A549 (cell line): Measurements from ENCODE around the gene RBM26.

Experiments used
- BCL3 ChIP-seq: fragments of >200 bp; sonication (Bioruptor Twin); formaldehyde crosslinking; IDR thresholded peaks from 3 replicates; pipeline ENCODE4 v1.6.1; 2016
- CHD2 ChIP-seq: fragments of 150-350 bp; IDR thresholded peaks from 2 replicates; pipeline ENCODE4 v1.6.1; 2014; ENCODE audit warnings: low read length; ENCODE audit not compliant: partially characterized antibody
- CTCF ChIP-seq: fragments of >200 bp; sonication (Bioruptor Twin); formaldehyde crosslinking; IDR thresholded peaks from 3 replicates; pipeline ENCODE4 v1.5.1; 2016
- HDAC2 ChIP-seq: fragments of 200-600 bp; sonication (generic); IDR thresholded peaks from 2 replicates; pipeline ENCODE4 v1.6.1; 2016
- MAX ChIP-seq: IDR thresholded peaks from 2 replicates; pipeline ENCODE4 v1.6.1; 2012
- PBX3 ChIP-seq: IDR thresholded peaks from 2 replicates; pipeline ENCODE4 v1.6.1; 2012
- PHF8 ChIP-seq: fragments of 200-600 bp; sonication (generic); IDR thresholded peaks from 2 replicates; pipeline ENCODE4 v1.6.1; 2016; ENCODE audit warnings: low read depth, mild to moderate bottlenecking, antibody characterized with exemption, moderate library complexity, borderline replicate concordance

GRCh38 chr13:79282508-79282907 is 123.5 kb downstream of the RBM26 start:
- TF ChIP-seq CHD2 (no peak), MAX (no peak), HDAC2 (no peak), PHF8 (no peak), CTCF (no peak), PBX3 (no peak), BCL3 (no peak)
